Activated CD8-positive, alpha-beta T cell treated with anti-CD3 and anti-CD28 coated beads for 36 hours (primary cell): ENCODE measurements around the gene DDR1. TPM values are rescaled to one million over a fixed set of nuclear protein-coding genes. Genes with fewer than 3 reads are reported as not detected.

ENCODE experiments used
- ATAC-seq: fragments of 200-7000 bp; cut with Tn5 transposase; one replicate; pipeline ENCODE4 v1.10.0; 2021; ENCODE audit warnings: mild to moderate bottlenecking, moderate library complexity
- CTCF ChIA-PET: fragments of 350-600 bp; sonication (Branson Sonifier 250); formaldehyde crosslinking; loops from one replicate; lab custom pipeline; 2021; ENCODE audit warnings: antibody characterized with exemption; lab: Charles Lee
- POLR2A ChIA-PET: fragments of 350-600 bp; sonication (Branson Sonifier 250); formaldehyde crosslinking; loops from one replicate; lab custom pipeline; 2021; ENCODE audit warnings: antibody characterized with exemption; lab: Charles Lee
- DNase-seq: peaks from one replicate; pipeline ENCODE4 v3.0.0-alpha.2; 2020
- H3K27ac Mint-ChIP-seq: one replicate; pipeline ENCODE4 v1.8.0; 2021; ENCODE audit warnings: mild to moderate bottlenecking, mixed read lengths
- H3K27me3 Mint-ChIP-seq: one replicate; pipeline ENCODE4 v1.8.0; 2021; ENCODE audit warnings: mixed read lengths
- H3K36me3 Mint-ChIP-seq: one replicate; pipeline ENCODE4 v1.8.0; 2021; ENCODE audit warnings: low read depth, mixed read lengths
- H3K4me1 Mint-ChIP-seq: one replicate; pipeline ENCODE4 v1.8.0; 2021; ENCODE audit warnings: low read depth, mixed read lengths
- H3K4me3 Mint-ChIP-seq: one replicate; pipeline ENCODE4 v1.8.0; 2021; ENCODE audit warnings: mild to moderate bottlenecking, moderate library complexity, mixed read lengths
- H3K9me3 Mint-ChIP-seq: one replicate; pipeline ENCODE4 v1.8.0; 2021; ENCODE audit warnings: mixed read lengths
- intact Hi-C: fragments of 100-400 bp; cut with micrococcal nuclease; formaldehyde crosslinking; loops from one replicate; pipeline ENCODE4 v1.10.0; 2022
- total RNA-seq, 2 experiments: library from RNA; stranded (reverse); gene quantifications; one replicate each; pipeline ENCODE4 v1.2.3, GENCODE V29; 2021
- TF ChIP-seq, protein P1 (sequence below): fragments of 200-600 bp; IDR thresholded peaks from one replicate; pipeline ENCODE4 v1.8.0; 2022; ENCODE audit warnings: antibody characterized with exemption, mild to moderate bottlenecking

DDR1 gene
- total RNA-seq, 2 experiments from 2014 or later: 14.4 to 14.5 TPM

DNA sequence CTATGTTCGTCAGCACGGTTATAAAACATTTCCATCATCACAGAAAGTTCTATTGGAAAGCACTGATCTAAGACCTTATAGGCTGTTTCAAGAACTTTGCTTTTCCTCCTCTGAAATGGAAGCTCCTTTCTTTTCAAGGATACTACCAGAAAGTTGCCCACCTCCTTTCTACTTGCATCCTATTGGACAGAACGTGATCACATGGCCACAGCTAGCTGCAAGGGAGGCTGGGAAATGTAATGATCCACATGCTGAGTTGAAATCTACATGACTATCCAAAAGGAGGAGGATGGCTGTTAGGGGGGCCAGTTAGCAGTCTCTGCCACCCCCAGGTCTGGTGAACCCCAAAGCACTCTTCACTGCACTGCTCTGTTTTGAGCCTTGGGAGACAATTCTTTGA, 44.4 kb downstream of the DDR1 start:
- TF ChIP-seq, protein P1, sequence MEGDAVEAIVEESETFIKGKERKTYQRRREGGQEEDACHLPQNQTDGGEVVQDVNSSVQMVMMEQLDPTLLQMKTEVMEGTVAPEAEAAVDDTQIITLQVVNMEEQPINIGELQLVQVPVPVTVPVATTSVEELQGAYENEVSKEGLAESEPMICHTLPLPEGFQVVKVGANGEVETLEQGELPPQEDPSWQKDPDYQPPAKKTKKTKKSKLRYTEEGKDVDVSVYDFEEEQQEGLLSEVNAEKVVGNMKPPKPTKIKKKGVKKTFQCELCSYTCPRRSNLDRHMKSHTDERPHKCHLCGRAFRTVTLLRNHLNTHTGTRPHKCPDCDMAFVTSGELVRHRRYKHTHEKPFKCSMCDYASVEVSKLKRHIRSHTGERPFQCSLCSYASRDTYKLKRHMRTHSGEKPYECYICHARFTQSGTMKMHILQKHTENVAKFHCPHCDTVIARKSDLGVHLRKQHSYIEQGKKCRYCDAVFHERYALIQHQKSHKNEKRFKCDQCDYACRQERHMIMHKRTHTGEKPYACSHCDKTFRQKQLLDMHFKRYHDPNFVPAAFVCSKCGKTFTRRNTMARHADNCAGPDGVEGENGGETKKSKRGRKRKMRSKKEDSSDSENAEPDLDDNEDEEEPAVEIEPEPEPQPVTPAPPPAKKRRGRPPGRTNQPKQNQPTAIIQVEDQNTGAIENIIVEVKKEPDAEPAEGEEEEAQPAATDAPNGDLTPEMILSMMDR: no peak
- no peak overlapping the region for H3K27ac Mint-ChIP-seq

GRCh38 chr6:30930506-30930905, 46.2 kb downstream of the DDR1 start:
- H3K4me1 Mint-ChIP-seq: no peaks in the 10 kb centered on the region
- TF ChIP-seq, protein P1: no peak
- no peak overlapping the region for H3K4me3 Mint-ChIP-seq
- ChIA-PET POLR2A (interaction anchor here (1.1 to 1.4 kb wide), 2 partner anchors 16 to 188 kb away, joined by 3 read pairs; no protein-coding TSS in a partner anchor), CTCF (interaction anchor here (0.9 to 1.9 kb wide), 3 partner anchors 11 to 138 kb away, joined by 3 to 6 read pairs (median 6); no protein-coding TSS in a partner anchor)
- peaks cover 8% of the 10 kb centered on the region for H3K9me3 Mint-ChIP-seq
- ATAC-seq (no peak), DNase-seq (no peak)
- intact Hi-C loops: no loop called here
- peaks cover 32% of the 10 kb centered on the region for H3K36me3 Mint-ChIP-seq
- H3K27me3 Mint-ChIP-seq: no peaks in the 10 kb centered on the region
- no peak overlapping the region for H3K27ac Mint-ChIP-seq

More for the DNA sequence above, 44.4 kb downstream of the DDR1 start:
- DNase-seq (peak; percentile 30), ATAC-seq (no peak)
- ChIA-PET POLR2A (interaction anchor here (0.7 kb wide), 1 partner anchor 472 kb away, joined by 3 read pairs; no protein-coding TSS in a partner anchor), CTCF (interaction anchor here (1.3 kb wide), 1 partner anchor 151 kb away, joined by 5 read pairs; no protein-coding TSS in a partner anchor)
- Mint-ChIP-seq H3K9me3 (peaks cover 8% of the 10 kb centered on the region), H3K36me3 (peaks cover 36% of the 10 kb centered on the region), H3K4me1 (no peaks in the 10 kb centered on the region), H3K4me3 (no peak overlapping the region), H3K27me3 (no peaks in the 10 kb centered on the region)
- intact Hi-C loops: no loop called here

- intact Hi-C loops: no loop called here
- CTCF ChIA-PET: interaction anchor here (1.2 to 1.9 kb wide), 2 partner anchors 137 to 156 kb away, joined by 5 to 6 read pairs; no protein-coding TSS in a partner anchor
Observed at GRCh38 chr6:30931272-30931671, 47.0 kb downstream of the DDR1 start.

DNA sequence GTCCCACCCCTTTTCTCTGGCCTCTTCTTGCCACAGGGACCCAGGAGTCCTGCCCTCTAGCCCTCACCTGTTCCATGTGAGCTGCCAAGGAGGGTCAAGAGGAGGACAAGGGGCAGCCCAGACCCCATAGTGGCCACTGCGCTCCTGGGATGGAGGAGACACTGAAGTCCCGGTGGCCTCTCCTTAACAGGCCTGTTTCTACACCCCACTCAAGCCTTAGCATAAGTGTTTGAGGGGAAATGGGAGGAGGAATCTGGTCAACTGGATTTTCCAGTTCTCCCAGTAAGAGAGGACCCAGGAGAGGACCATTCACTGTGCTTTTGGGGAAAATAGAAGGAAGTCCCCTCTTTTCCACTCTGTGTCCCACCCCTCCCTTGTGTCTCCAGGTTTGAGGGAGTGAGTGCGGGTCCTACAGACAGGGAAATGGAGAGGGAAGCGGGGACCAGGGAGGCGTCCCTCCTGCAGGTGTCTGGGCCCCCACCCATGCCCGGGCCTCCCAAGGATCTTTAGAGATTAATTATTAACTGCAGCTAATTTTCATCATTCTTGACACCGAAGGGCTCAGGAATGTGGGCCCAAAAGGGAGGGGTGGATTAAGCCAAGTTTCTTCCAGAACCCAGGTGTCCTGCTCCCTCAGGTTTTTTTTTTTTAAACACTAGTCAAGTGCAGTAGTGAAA, 47.8 kb downstream of the DDR1 start, which contains the start of gene SFTA2:
TSS of gene SFTA2 (minus strand) at position 202 of the 677 bp plus-strand sequence. CDS start at position 128, 74 bp downstream.
- DNase-seq (no peak), ATAC-seq (no peak)
- Mint-ChIP-seq H3K4me3 (no peak within 1 kb of the TSS), H3K27ac (no peak within 1 kb of the TSS), H3K27me3 (no peaks in the 10 kb centered on the region), H3K4me1 (no peaks in the 10 kb centered on the region), H3K36me3 (peaks cover 21% of the 10 kb centered on the region), H3K9me3 (peaks cover 8% of the 10 kb centered on the region)
- CTCF ChIA-PET: interaction anchor here (1.2 kb wide), 1 partner anchor 155 kb away, joined by 5 read pairs; no protein-coding TSS in a partner anchor
- TF ChIP-seq, protein P1: no peak
- intact Hi-C loops: no loop called here
- POLR2A ChIA-PET: no interaction called here

More at GRCh38 chr6:30931272-30931671, 47.0 kb downstream of the DDR1 start:
- POLR2A ChIA-PET: interaction anchor here (1.1 kb wide), 1 partner anchor 16 kb away, joined by 3 read pairs; no protein-coding TSS in a partner anchor
- TF ChIP-seq, protein P1: no peak
- DNase-seq: no peak
- Mint-ChIP-seq H3K4me1 (no peaks in the 10 kb centered on the region), H3K27me3 (no peaks in the 10 kb centered on the region), H3K9me3 (peaks cover 8% of the 10 kb centered on the region), H3K4me3 (no peak overlapping the region), H3K27ac (no peak overlapping the region), H3K36me3 (peaks cover 29% of the 10 kb centered on the region)
- no peak for ATAC-seq
